OCI-LY7 (cell line): ENCODE results near the gene THAP3. TPM values are rescaled to one million over a fixed set of nuclear protein-coding genes. Genes with fewer than 3 reads are reported as not detected.
"Not testable (repeated sequence)": the region's sequence is repeated elsewhere in the genome, so short reads cannot be mapped to it uniquely, and the experiment has no call there.

Source experiments
- BruUV-seq: library from RNA; stranded (reverse); fragments of 400-500 nt; replicated peaks from 2 replicates; lab custom pipeline; 2021; lab: Mats Ljungman, UMichigan
- CTCF ChIA-PET: fragments of 300-600 bp; sonication (Branson Sonifier 250); formaldehyde crosslinking; loops from one replicate; lab custom pipeline; 2022; ENCODE audit warnings: antibody characterized with exemption; ENCODE audit not compliant: unreplicated experiment; lab: Charles Lee
- POLR2A ChIA-PET: fragments of 300-600 bp; sonication (Branson Sonifier 250); formaldehyde crosslinking; loops from one replicate; lab custom pipeline; 2022; ENCODE audit warnings: antibody characterized with exemption; lab: Charles Lee
- DNase-seq: peaks from one replicate; pipeline ENCODE4 v3.0.0-alpha.2; 2015; ENCODE audit warnings: low spot score
- H2AFZ ChIP-seq: fragments of 200-600 bp; sonication (generic), shearing (Covaris generic); 2 replicates; pipeline ENCODE4 v1.6.1; 2014; ENCODE audit warnings: mild to moderate bottlenecking, antibody characterized with exemption, low read length, moderate library complexity
- H3K27ac ChIP-seq: fragments of 200-600 bp; sonication (generic); 2 replicates; pipeline ENCODE4 v1.5.1; 2014; ENCODE audit warnings: mixed run types, low read depth, mild to moderate bottlenecking, moderate library complexity, low read length, inconsistent platforms; ENCODE audit not compliant: poor library complexity, severe bottlenecking
- H3K36me3 ChIP-seq: fragments of 200-600 bp; sonication (generic); 2 replicates; pipeline ENCODE4 v1.6.1; 2014; ENCODE audit warnings: mild to moderate bottlenecking, antibody characterized with exemption, low read length, moderate library complexity, mixed read lengths; ENCODE audit not compliant: insufficient read depth
- H3K4me1 ChIP-seq: fragments of 200-600 bp; sonication (generic); 2 replicates; pipeline ENCODE4 v1.5.1; 2014; ENCODE audit warnings: mild to moderate bottlenecking, low read length; ENCODE audit not compliant: insufficient read depth, poor library complexity, severe bottlenecking
- H3K4me2 ChIP-seq: fragments of 200-600 bp; sonication (generic); 2 replicates; pipeline ENCODE4 v1.6.1; 2014; ENCODE audit warnings: mild to moderate bottlenecking, low read length
- H3K4me3 ChIP-seq: fragments of 200-600 bp; sonication (generic); 2 replicates; pipeline ENCODE4 v1.5.1; 2014; ENCODE audit warnings: mild to moderate bottlenecking, low read depth, low read length; ENCODE audit not compliant: poor library complexity, severe bottlenecking
- H3K79me2 ChIP-seq: fragments of 200-600 bp; sonication (generic); 2 replicates; pipeline ENCODE4 v1.6.1; 2016; ENCODE audit warnings: low read depth, mild to moderate bottlenecking, low read length, moderate library complexity, mixed read lengths; ENCODE audit not compliant: insufficient read depth
- H3K9me2 ChIP-seq: fragments of 200-600 bp; sonication (generic); 2 replicates; pipeline ENCODE4 v1.6.1; 2016; ENCODE audit warnings: mild to moderate bottlenecking, low read length, mixed read lengths; ENCODE audit not compliant: insufficient read depth
- H3K9me3 ChIP-seq: fragments of 200-600 bp; sonication (generic); 2 replicates; pipeline ENCODE4 v1.6.1; 2014; ENCODE audit warnings: mild to moderate bottlenecking, mixed run types, low read length, mixed read lengths
- H4K20me1 ChIP-seq: fragments of 200-600 bp; sonication (generic); 2 replicates; pipeline ENCODE4 v1.6.1; 2014; ENCODE audit warnings: mild to moderate bottlenecking, antibody characterized with exemption, low read length, moderate library complexity, mixed read lengths; ENCODE audit not compliant: insufficient read depth
- CTCF ChIP-seq: fragments of 200-600 bp; sonication (generic); conservative IDR thresholded peaks from 2 replicates; pipeline ENCODE4 v1.5.1; 2014; ENCODE audit warnings: mild to moderate bottlenecking, antibody characterized with exemption, low read length, moderate library complexity, mixed read lengths
- EZH2phosphoT487 ChIP-seq: fragments of 200-600 bp; sonication (generic); IDR thresholded peaks from 2 replicates; pipeline ENCODE4 v1.6.1; 2018; ENCODE audit warnings: low read depth, borderline replicate concordance, mild to moderate bottlenecking, mixed run types, antibody characterized with exemption, low read length, moderate library complexity, mixed read lengths
- intact Hi-C: fragments of 100-400 bp; cut with micrococcal nuclease; formaldehyde crosslinking; loops from one replicate; pipeline ENCODE4 v1.10.0; 2022; ENCODE audit not compliant: unreplicated experiment
- total RNA-seq, 2 experiments: library from RNA; depleted of rRNA in 1 of 2; stranded (reverse); fragments of >200 nt in 1 of 2; shearing (Covaris generic) in 1 of 2; gene quantifications; 2 replicates each; pipeline ENCODE4 v1.2.3, GENCODE V29; 2014 to 2022

The THAP3 gene
- total RNA-seq, 2 experiments from 2014 or later, result 17.2 to 22.4 TPM

- CTCF ChIA-PET, result interaction anchor here (1.5 kb wide), 1 partner anchor 19 kb away, joined by 4 read pairs; no protein-coding TSS in a partner anchor
- peak; percentile 61 for DNase-seq
- no TSS peak for BruUV-seq
Measured at GRCh38 chr1:6599141-6599975, 25.3 kb upstream of the THAP3 start.

DNA sequence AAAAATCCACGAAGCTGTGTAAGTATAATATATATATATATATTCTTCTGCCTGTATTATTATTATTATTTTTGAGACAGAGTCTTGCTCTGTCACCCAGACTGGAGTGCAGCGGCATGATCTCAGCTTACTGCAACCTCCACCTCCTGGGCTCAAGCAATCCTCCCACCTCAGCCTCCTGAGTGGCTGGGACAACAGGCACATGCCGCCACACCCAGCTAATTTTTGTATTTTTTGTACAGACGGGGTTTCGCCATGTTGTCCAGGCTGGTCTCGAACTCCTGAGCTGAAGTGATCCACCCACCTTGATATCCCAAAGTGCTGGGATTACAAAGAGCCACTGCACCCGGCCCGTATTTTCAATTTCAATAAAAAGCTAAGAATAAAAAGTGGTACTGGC, 24.7 kb upstream of the THAP3 start:
- H3K4me2 ChIP-seq, result peak overlapping the region; percentile 82
- DNase-seq, intact Hi-C loops, H3K79me2 ChIP-seq, H2AFZ ChIP-seq, H3K9me3 ChIP-seq, H3K27ac ChIP-seq, BruUV-seq, H4K20me1 ChIP-seq, H3K9me2 ChIP-seq: not testable (repeated sequence)
- POLR2A ChIA-PET, result interaction anchor here (1.4 kb wide), 1 partner anchor 11 kb away, joined by 4 read pairs; no protein-coding TSS in a partner anchor
- peaks cover 22% of the 10 kb centered on the region; the same call in 1 of the 2 replicates for H3K36me3 ChIP-seq
- CTCF ChIA-PET, result interaction anchor here (1.0 to 1.5 kb wide), 2 partner anchors 12 to 20 kb away, joined by 4 read pairs; no protein-coding TSS in a partner anchor
- H3K4me3 ChIP-seq, result peak overlapping the region; percentile 71
- H3K4me1 ChIP-seq, result peaks cover 35% of the 10 kb centered on the region

More at GRCh38 chr1:6599141-6599975, 25.3 kb upstream of the THAP3 start:
- Histone ChIP-seq H3K4me3 (peak overlapping the region; percentile 46), H4K20me1 (no peaks in the 10 kb centered on the region), H3K79me2 (no peaks in the 10 kb centered on the region), H3K4me2 (peak overlapping the region; percentile 82), H3K4me1 (peaks cover 35% of the 10 kb centered on the region), H3K27ac (no peak overlapping the region), H3K9me3 (no peaks in the 10 kb centered on the region), H3K36me3 (peaks cover 22% of the 10 kb centered on the region; the same call in 1 of the 2 replicates), H3K9me2 (no peaks in the 10 kb centered on the region), H2AFZ (no peak overlapping the region)
- intact Hi-C loops, result no loop called here
- TF ChIP-seq EZH2phosphoT487, result no peak
- TF ChIP-seq CTCF, result no peak
- POLR2A ChIA-PET, result interaction anchor here (0.5 to 1.4 kb wide), 3 partner anchors 10 to 368 kb away, joined by 3 to 4 read pairs (median 3); no protein-coding TSS in a partner anchor

- no peaks in the 10 kb centered on the region for H3K9me2 ChIP-seq
- no peaks in the 10 kb centered on the region for H3K79me2 ChIP-seq
- no peak for TF ChIP-seq EZH2phosphoT487
- TF ChIP-seq CTCF, result no peak
- peaks cover 35% of the 10 kb centered on the region for H3K4me1 ChIP-seq
- intact Hi-C loops, result no loop called here
- BruUV-seq, result no TSS peak
- H2AFZ ChIP-seq, result peak overlapping the region; percentile 2; the same call in 1 of the 2 replicates
- ChIA-PET CTCF (interaction anchor here (1.0 to 1.5 kb wide), 2 partner anchors 13 to 20 kb away, joined by 4 read pairs; no protein-coding TSS in a partner anchor), POLR2A (interaction anchor here (0.6 to 1.4 kb wide), 2 partner anchors 11 to 48 kb away, joined by 4 read pairs; no protein-coding TSS in a partner anchor)
- peak overlapping the region; percentile 82 for H3K4me2 ChIP-seq
- H3K4me3 ChIP-seq, result peak overlapping the region; percentile 71
- no peak for DNase-seq
- peaks cover 19% of the 10 kb centered on the region; the same call in 1 of the 2 replicates for H3K36me3 ChIP-seq
- H3K27ac ChIP-seq, result no peak overlapping the region
- no peaks in the 10 kb centered on the region for H4K20me1 ChIP-seq
- H3K9me3 ChIP-seq, result no peaks in the 10 kb centered on the region
Measured at GRCh38 chr1:6600410-6601048, 24.1 kb upstream of the THAP3 start.
